Coronary artery (tissue), 2 donors: ENCODE results near the gene HADHA.

Source experiments
- DNase-seq: peaks from one replicate; pipeline ENCODE4 v3.0.0-alpha.2; 2017; ENCODE audit warnings: low spot score
- H3K27ac ChIP-seq, 2 donors: fragments of 200-600 bp; sonication (generic); one replicate each; pipeline ENCODE4 v1.5.1; 2016 to 2019
- H3K4me3 ChIP-seq: fragments of 200-600 bp; sonication (generic); 2 replicates; pipeline ENCODE4 v1.5.1; 2016; ENCODE audit warnings: mild to moderate bottlenecking, moderate library complexity
- TF ChIP-seq, protein P1 (sequence below): fragments of 200-600 bp; sonication (generic); IDR thresholded peaks from one replicate; pipeline ENCODE4 v1.5.1; 2019; ENCODE audit warnings: antibody characterized with exemption

HADHA gene

GRCh38 chr2:26175466-26176278 is 68.8 kb downstream of the HADHA start:
- Histone ChIP-seq H3K27ac (no peak overlapping the region), H3K4me3 (no peak overlapping the region)
- DNase-seq, result peak; percentile 69
- TF ChIP-seq, protein P1, sequence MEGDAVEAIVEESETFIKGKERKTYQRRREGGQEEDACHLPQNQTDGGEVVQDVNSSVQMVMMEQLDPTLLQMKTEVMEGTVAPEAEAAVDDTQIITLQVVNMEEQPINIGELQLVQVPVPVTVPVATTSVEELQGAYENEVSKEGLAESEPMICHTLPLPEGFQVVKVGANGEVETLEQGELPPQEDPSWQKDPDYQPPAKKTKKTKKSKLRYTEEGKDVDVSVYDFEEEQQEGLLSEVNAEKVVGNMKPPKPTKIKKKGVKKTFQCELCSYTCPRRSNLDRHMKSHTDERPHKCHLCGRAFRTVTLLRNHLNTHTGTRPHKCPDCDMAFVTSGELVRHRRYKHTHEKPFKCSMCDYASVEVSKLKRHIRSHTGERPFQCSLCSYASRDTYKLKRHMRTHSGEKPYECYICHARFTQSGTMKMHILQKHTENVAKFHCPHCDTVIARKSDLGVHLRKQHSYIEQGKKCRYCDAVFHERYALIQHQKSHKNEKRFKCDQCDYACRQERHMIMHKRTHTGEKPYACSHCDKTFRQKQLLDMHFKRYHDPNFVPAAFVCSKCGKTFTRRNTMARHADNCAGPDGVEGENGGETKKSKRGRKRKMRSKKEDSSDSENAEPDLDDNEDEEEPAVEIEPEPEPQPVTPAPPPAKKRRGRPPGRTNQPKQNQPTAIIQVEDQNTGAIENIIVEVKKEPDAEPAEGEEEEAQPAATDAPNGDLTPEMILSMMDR, result no peak

DNA sequence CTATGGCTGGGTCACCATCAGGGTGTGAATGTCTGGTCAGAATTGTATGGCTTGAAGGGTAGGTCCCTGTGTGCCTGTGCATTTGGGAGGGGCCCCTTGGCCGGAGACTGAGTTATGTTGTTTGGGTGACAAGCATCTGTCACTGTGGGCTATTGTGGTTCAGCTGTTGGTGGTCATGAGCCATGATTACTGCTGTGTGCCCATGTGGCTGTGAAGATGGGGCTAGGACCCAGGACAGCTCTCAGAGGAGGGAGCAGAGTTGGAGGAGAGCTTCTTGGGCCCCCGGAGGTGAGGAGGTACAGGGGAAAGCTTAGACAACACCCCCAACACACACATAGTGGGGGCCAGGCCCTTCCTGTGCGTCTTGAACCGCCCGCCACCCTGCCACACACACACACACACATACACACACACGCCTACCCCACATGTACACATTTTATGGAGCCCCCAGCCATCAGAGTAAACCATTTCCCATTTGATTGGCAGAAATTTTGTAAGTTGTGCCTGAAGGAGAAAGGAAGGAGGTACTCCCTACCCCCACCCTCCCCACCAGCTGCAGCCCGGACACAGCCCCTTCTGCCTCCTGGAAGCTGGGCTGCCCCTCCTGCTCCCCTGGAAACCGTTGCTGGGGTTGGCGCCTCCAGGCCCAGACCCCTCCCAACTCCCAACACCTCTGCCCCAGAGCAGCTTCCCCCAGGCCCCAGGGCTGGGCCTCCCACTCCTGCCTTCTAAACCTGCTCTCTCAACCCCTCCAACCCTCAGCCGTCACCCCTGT is 69.6 kb downstream of the HADHA start:
- DNase-seq, result peak; percentile 68
- H3K4me3 ChIP-seq, result no peak overlapping the region

GRCh38 chr2:26173776-26174482 is 70.5 kb downstream of the HADHA start:
- Histone ChIP-seq H3K27ac (no peak overlapping the region), H3K4me3 (peak overlapping the region; percentile 70)
- TF ChIP-seq, protein P1, result no peak
- DNase-seq, result peak; percentile 55

More for the DNA sequence above, 69.6 kb downstream of the HADHA start:
- no peak overlapping the region for H3K27ac ChIP-seq
- TF ChIP-seq, protein P1, result no peak

GRCh38 chr2:26172871-26173775 is 71.3 kb downstream of the HADHA start, which contains the start of gene GAREM2:
Gene GAREM2, plus strand, starts transcription at chr2:26173088. Its CDS starts 133 bp downstream, at chr2:26173221.
- Histone ChIP-seq H3K27ac (no peak within 1 kb of the TSS), H3K4me3 (peak within 1 kb of the TSS; percentile 70)
- peak; percentile 46 for DNase-seq
- TF ChIP-seq, protein P1, result no peak

GRCh38 chr2:26172189-26172870 is 72.1 kb downstream of the HADHA start:
- TF ChIP-seq, protein P1, result no peak
- Histone ChIP-seq H3K27ac (no peak overlapping the region), H3K4me3 (peak overlapping the region; percentile 70)
- peak; percentile 43 for DNase-seq
